Measurements from ENCODE around the gene SLC25A25. TPM values are rescaled to one million over a fixed set of nuclear protein-coding genes. Genes with fewer than 3 reads are reported as not detected.

The SLC25A25 gene
- total and polyA plus RNA-seq, 9 of the 15 experiments (the other 6 are each of a cell fraction or from before 2014, with no cell fraction given), result 0.07 to 35.9 (median 23.2) TPM

DNA sequence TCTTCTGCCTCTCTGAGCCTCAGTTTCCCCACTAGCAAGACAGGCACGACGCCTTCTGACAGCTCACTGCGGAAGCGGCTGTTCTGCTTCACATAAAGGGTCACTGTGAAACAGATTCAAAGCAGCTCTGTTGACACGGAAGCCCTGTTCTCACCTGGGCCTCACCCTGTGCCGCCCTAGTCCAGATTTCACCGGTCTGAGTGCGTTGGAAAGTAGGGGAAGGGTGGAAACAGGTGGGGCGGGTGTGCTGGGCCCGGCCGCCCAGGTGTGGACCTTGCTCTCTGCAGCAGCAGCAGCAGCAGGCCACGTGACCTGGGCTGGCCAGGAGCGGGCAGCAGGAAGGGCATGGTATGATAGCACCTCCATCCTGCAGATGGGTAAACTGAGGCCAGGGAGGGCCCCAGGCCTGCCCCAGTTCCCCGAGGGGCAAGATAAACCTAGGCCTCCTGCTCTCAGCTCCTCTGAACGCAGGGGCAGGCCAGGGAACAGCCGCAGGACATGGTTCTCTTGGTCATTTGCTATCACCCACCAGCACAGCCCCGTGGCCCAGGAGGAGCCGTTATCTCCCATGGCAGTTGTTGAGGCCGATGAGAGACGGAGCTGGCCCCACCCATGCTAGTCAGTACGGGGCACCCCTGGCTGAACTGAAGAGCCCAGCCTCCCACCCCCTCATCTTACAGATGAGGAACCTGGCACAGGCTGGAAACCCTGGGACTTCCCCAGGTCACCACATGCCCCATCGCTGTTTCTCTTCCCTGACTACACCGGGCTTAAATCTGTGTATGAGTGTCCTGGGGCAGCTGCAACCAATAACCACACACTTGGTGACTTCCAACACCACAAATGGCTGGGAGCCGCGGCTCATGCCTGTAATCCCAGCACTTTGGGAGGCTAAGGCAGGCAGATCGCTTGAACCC is 47.4 kb downstream of the SLC25A25 start (continued):
- TF ChIP-seq, protein P1, sequence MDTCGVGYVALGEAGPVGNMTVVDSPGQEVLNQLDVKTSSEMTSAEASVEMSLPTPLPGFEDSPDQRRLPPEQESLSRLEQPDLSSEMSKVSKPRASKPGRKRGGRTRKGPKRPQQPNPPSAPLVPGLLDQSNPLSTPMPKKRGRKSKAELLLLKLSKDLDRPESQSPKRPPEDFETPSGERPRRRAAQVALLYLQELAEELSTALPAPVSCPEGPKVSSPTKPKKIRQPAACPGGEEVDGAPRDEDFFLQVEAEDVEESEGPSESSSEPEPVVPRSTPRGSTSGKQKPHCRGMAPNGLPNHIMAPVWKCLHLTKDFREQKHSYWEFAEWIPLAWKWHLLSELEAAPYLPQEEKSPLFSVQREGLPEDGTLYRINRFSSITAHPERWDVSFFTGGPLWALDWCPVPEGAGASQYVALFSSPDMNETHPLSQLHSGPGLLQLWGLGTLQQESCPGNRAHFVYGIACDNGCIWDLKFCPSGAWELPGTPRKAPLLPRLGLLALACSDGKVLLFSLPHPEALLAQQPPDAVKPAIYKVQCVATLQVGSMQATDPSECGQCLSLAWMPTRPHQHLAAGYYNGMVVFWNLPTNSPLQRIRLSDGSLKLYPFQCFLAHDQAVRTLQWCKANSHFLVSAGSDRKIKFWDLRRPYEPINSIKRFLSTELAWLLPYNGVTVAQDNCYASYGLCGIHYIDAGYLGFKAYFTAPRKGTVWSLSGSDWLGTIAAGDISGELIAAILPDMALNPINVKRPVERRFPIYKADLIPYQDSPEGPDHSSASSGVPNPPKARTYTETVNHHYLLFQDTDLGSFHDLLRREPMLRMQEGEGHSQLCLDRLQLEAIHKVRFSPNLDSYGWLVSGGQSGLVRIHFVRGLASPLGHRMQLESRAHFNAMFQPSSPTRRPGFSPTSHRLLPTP (IDR thresholded peaks at IDR 0.05; ENCODE audit: borderline replicate concordance, extremely low read depth, insufficient read length), result no peak
- TF ChIP-seq TEAD4 (IDR thresholded peaks at IDR 0.05; ENCODE audit: low read length) (peak; percentile 96), TEAD4 (CRISPR knock-in tag; IDR thresholded peaks at IDR 0.05; ENCODE audit: borderline replicate concordance) (no peak), HDAC6 (IDR thresholded peaks at IDR 0.05; ENCODE audit: low read depth, low read length) (no peak), MTA1 (IDR thresholded peaks at IDR 0.05; ENCODE audit: borderline replicate concordance) (peak; percentile 49; the same call in 1 of the 2 replicates), TOE1 (IDR thresholded peaks at IDR 0.05; ENCODE audit: borderline replicate concordance) (0 out of 2 replicates have a peak, but pooled peaks have one; percentile 72), TOE1 (CRISPR knock-in tag; IDR thresholded peaks at IDR 0.05; ENCODE audit: borderline replicate concordance, low read depth) (no peak), PHF8 (IDR thresholded peaks at IDR 0.05; ENCODE audit: borderline replicate concordance, low read length) (no peak), BRCA1 (IDR thresholded peaks at IDR 0.05) (no peak), BRCA1 (CRISPR knock-in tag; IDR thresholded peaks at IDR 0.05) (no peak), ZNF75A (CRISPR knock-in tag; IDR thresholded peaks at IDR 0.05) (no peak), PHF21A (IDR thresholded peaks at IDR 0.05; ENCODE audit: borderline replicate concordance, low read depth) (peak; percentile 83; the same call in 1 of the 2 replicates), HOXB6 (CRISPR knock-in tag; IDR thresholded peaks at IDR 0.05; ENCODE audit: borderline replicate concordance) (no peak), RBBP5 (IDR thresholded peaks at IDR 0.05; ENCODE audit: borderline replicate concordance, insufficient read depth, low read length, poor library complexity, severe bottlenecking) (no peak), GABPB1 (CRISPR knock-in tag; IDR thresholded peaks at IDR 0.05) (0 out of 2 replicates have a peak, but pooled peaks have one; percentile 46), MCM7 (IDR thresholded peaks at IDR 0.05) (no peak)
- TF ChIP-seq, protein P2, sequence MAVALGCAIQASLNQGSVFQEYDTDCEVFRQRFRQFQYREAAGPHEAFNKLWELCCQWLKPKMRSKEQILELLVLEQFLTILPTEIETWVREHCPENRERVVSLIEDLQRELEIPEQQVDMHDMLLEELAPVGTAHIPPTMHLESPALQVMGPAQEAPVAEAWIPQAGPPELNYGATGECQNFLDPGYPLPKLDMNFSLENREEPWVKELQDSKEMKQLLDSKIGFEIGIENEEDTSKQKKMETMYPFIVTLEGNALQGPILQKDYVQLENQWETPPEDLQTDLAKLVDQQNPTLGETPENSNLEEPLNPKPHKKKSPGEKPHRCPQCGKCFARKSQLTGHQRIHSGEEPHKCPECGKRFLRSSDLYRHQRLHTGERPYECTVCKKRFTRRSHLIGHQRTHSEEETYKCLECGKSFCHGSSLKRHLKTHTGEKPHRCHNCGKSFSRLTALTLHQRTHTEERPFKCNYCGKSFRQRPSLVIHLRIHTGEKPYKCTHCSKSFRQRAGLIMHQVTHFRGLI (CRISPR knock-in tag; IDR thresholded peaks at IDR 0.05), result no peak
- TF ChIP-seq, protein P3, sequence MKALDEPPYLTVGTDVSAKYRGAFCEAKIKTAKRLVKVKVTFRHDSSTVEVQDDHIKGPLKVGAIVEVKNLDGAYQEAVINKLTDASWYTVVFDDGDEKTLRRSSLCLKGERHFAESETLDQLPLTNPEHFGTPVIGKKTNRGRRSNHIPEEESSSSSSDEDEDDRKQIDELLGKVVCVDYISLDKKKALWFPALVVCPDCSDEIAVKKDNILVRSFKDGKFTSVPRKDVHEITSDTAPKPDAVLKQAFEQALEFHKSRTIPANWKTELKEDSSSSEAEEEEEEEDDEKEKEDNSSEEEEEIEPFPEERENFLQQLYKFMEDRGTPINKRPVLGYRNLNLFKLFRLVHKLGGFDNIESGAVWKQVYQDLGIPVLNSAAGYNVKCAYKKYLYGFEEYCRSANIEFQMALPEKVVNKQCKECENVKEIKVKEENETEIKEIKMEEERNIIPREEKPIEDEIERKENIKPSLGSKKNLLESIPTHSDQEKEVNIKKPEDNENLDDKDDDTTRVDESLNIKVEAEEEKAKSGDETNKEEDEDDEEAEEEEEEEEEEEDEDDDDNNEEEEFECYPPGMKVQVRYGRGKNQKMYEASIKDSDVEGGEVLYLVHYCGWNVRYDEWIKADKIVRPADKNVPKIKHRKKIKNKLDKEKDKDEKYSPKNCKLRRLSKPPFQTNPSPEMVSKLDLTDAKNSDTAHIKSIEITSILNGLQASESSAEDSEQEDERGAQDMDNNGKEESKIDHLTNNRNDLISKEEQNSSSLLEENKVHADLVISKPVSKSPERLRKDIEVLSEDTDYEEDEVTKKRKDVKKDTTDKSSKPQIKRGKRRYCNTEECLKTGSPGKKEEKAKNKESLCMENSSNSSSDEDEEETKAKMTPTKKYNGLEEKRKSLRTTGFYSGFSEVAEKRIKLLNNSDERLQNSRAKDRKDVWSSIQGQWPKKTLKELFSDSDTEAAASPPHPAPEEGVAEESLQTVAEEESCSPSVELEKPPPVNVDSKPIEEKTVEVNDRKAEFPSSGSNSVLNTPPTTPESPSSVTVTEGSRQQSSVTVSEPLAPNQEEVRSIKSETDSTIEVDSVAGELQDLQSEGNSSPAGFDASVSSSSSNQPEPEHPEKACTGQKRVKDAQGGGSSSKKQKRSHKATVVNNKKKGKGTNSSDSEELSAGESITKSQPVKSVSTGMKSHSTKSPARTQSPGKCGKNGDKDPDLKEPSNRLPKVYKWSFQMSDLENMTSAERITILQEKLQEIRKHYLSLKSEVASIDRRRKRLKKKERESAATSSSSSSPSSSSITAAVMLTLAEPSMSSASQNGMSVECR (CRISPR knock-in tag; IDR thresholded peaks at IDR 0.05), result no peak
